SK-N-SH (cell line): ENCODE data around the gene HLA-DOB. TPM values are rescaled to one million over a fixed set of nuclear protein-coding genes. Genes with fewer than 3 reads are reported as not detected.

Experiments used
- CTCF ChIA-PET: fragments of 300-600, 350-600 bp; formaldehyde crosslinking; extraction: SDS; loops from one replicate; lab custom pipeline; 2021; lab: Yijun Ruan, JAX
- POLR2A ChIA-PET: fragments of 350-600 bp; sonication (Branson Sonifier 250); formaldehyde crosslinking; extraction: SDS; loops from one replicate; lab custom pipeline; 2020; ENCODE audit warnings: antibody characterized with exemption, inconsistent platforms; lab: Yijun Ruan, JAX
- DNase-seq: peaks from one replicate; pipeline ENCODE4 v3.0.0; 2012
- H2AFZ ChIP-seq: fragments of 200-600 bp; sonication (generic); 2 replicates; pipeline ENCODE4 v1.8.1; 2016; ENCODE audit warnings: antibody characterized with exemption, mild to moderate bottlenecking, low read depth
- H3F3A ChIP-seq: fragments of 200-600 bp; sonication (generic); replicated peaks from 2 replicates; pipeline ENCODE3; 2016; ENCODE audit warnings: antibody characterized with exemption, mild to moderate bottlenecking; ENCODE audit not compliant: insufficient read depth
- H3K27ac ChIP-seq, 2 experiments: fragments of 200-500 bp in 1 of 2; fragments of 200-600 bp in 1 of 2; sonication (Bioruptor generic) in 1 of 2; sonication (generic), shearing (Covaris generic) in 1 of 2; 2 replicates each; pipeline versions ENCODE4 v1.5.1 to v1.6.1; 2014 to 2016; ENCODE audit warnings: low read depth in 2 of 2, inconsistent platforms in 1 of 2, low read length in 1 of 2, mild to moderate bottlenecking in 1 of 2, mixed read lengths in 1 of 2
- H3K27me3 ChIP-seq: fragments of 200-600 bp; sonication (generic), shearing (Covaris generic); 2 replicates; pipeline ENCODE4 v1.6.1; 2016; ENCODE audit warnings: mixed run types; ENCODE audit not compliant: insufficient read depth
- H3K36me3 ChIP-seq, 2 experiments: fragments of 200-500 bp in 1 of 2; fragments of 200-600 bp in 1 of 2; sonication (Bioruptor generic) in 1 of 2; sonication (generic) in 1 of 2; replicated peaks in 1 of 2; 2 replicates each; pipeline versions ENCODE3 to v1.5.1; 2014 to 2016; ENCODE audit warnings: low read length in 1 of 2, mild to moderate bottlenecking in 1 of 2; ENCODE audit not compliant: insufficient read depth in 2 of 2, control insufficient read depth in 1 of 2
- H3K4me1 ChIP-seq, 2 experiments: fragments of 200-500 bp in 1 of 2; fragments of 200-600 bp in 1 of 2; sonication (Bioruptor generic) in 1 of 2; sonication (generic), shearing (Covaris generic) in 1 of 2; 2 replicates each; pipeline versions ENCODE4 v1.5.1 to v1.6.1; 2014 to 2016; ENCODE audit warnings: low read depth in 1 of 2, low read length in 1 of 2, mixed run types in 1 of 2; ENCODE audit not compliant: insufficient read depth in 2 of 2, control insufficient read depth in 1 of 2
- H3K4me2 ChIP-seq: fragments of 200-600 bp; sonication (generic), shearing (Covaris generic); 2 replicates; pipeline ENCODE4 v1.6.1; 2017; ENCODE audit warnings: mixed run types
- H3K4me3 ChIP-seq, 2 experiments: fragments of 200-500 bp in 1 of 2; fragments of 200-600 bp in 1 of 2; sonication (Bioruptor generic) in 1 of 2; sonication (generic), shearing (Covaris generic) in 1 of 2; 2 replicates each; pipeline versions ENCODE4 v1.5.1 to v1.8.1; 2014 to 2016; ENCODE audit warnings: low read depth in 2 of 2, inconsistent platforms in 1 of 2, low read length in 1 of 2, mild to moderate bottlenecking in 1 of 2, mixed read lengths in 1 of 2, moderate library complexity in 1 of 2
- H3K79me2 ChIP-seq: fragments of 200-600 bp; sonication (generic); 2 replicates; pipeline ENCODE4 v1.8.1; 2017; ENCODE audit warnings: mild to moderate bottlenecking; ENCODE audit not compliant: insufficient read depth
- H3K9ac ChIP-seq: fragments of 200-600 bp; sonication (generic); 2 replicates; pipeline ENCODE4 v1.6.1; 2017; ENCODE audit warnings: mixed run types
- H3K9me2 ChIP-seq: fragments of 200-600 bp; sonication (generic); 2 replicates; pipeline ENCODE4 v1.6.1; 2017; ENCODE audit warnings: mixed run types
- H3K9me3 ChIP-seq: fragments of 200-600 bp; sonication (generic); 2 replicates; pipeline ENCODE4 v1.6.1; 2017; ENCODE audit warnings: mixed run types, mild to moderate bottlenecking, moderate library complexity
- H4K20me1 ChIP-seq: fragments of 200-600 bp; sonication (generic); 2 replicates; pipeline ENCODE4 v1.6.1; 2017; ENCODE audit warnings: mild to moderate bottlenecking, mixed run types; ENCODE audit not compliant: insufficient read depth
- CHD2 ChIP-seq: fragments of 150-350 bp; IDR thresholded peaks from 2 replicates; pipeline ENCODE4 v1.6.1; 2018; ENCODE audit warnings: low read length; ENCODE audit not compliant: partially characterized antibody
- CTCF ChIP-seq: fragments of 200-600 bp; sonication (generic); IDR thresholded peaks from 2 replicates; pipeline ENCODE4 v1.6.1; 2017; ENCODE audit warnings: antibody characterized with exemption, mild to moderate bottlenecking, moderate library complexity
- ELF1 ChIP-seq: IDR thresholded peaks from 2 replicates; pipeline ENCODE4 v1.4.0; 2012
- EP300 ChIP-seq, 2 experiments: IDR thresholded peaks; 2 replicates each; pipeline versions ENCODE4 v1.4.0 to v1.6.1; 2012; ENCODE audit warnings: borderline replicate concordance in 1 of 2, low read depth in 1 of 2, low read length in 1 of 2
- FOSL2 ChIP-seq: IDR thresholded peaks from 2 replicates; pipeline ENCODE4 v1.4.0; 2012; ENCODE audit warnings: low read depth, mild to moderate bottlenecking, moderate library complexity, borderline replicate concordance
- FOXJ3 ChIP-seq: sonication (generic); formaldehyde crosslinking; IDR thresholded peaks from 2 replicates; pipeline ENCODE4 v1.5.1; 2020; ENCODE audit warnings: mild to moderate bottlenecking, missing genetic modification reagents
- GATA2 ChIP-seq: sonication (generic); formaldehyde crosslinking; IDR thresholded peaks from 2 replicates; pipeline ENCODE4 v1.5.0; 2020; ENCODE audit warnings: mild to moderate bottlenecking, missing genetic modification reagents
- MEF2A ChIP-seq: IDR thresholded peaks from 2 replicates; pipeline ENCODE4 v1.4.0; 2012; ENCODE audit warnings: low read depth, borderline replicate concordance
- NFIC ChIP-seq: IDR thresholded peaks from 2 replicates; pipeline ENCODE4 v1.4.0; 2012; ENCODE audit warnings: borderline replicate concordance
- NRF1 ChIP-seq: IDR thresholded peaks from 2 replicates; pipeline ENCODE4 v1.6.1; 2012; ENCODE audit warnings: low read depth, mild to moderate bottlenecking, low read length
- POLR2AphosphoS5 ChIP-seq: IDR thresholded peaks from 2 replicates; pipeline ENCODE4 v1.6.1; 2012; ENCODE audit warnings: low read depth, low read length
- SMC3 ChIP-seq: IDR thresholded peaks from 2 replicates; pipeline ENCODE4 v1.6.1; 2012; ENCODE audit warnings: low read depth, low read length, improper control_type of control experiment
- TAF1 ChIP-seq: IDR thresholded peaks from 2 replicates; pipeline ENCODE4 v1.6.1; 2012; ENCODE audit warnings: low read depth, mild to moderate bottlenecking, low read length, moderate library complexity, borderline replicate concordance
- TEAD4 ChIP-seq: IDR thresholded peaks from 2 replicates; pipeline ENCODE4 v1.4.0; 2012; ENCODE audit warnings: mild to moderate bottlenecking, borderline replicate concordance; ENCODE audit not compliant: insufficient read depth
- USF1 ChIP-seq: IDR thresholded peaks from 2 replicates; pipeline ENCODE4 v1.4.0; 2012; ENCODE audit warnings: low read depth, borderline replicate concordance
- YY1 ChIP-seq: IDR thresholded peaks from 2 replicates; pipeline ENCODE4 v1.4.0; 2012; ENCODE audit warnings: low read depth, mild to moderate bottlenecking
- ZBTB33 ChIP-seq: IDR thresholded peaks from 2 replicates; pipeline ENCODE4 v1.4.0; 2012; ENCODE audit warnings: low read depth, borderline replicate concordance
- WGBS: methylation state at CpG from one replicate; pipeline ENCODE4 v1.1.6; 2017; ENCODE audit warnings: low lambda C conversion rate; 5-methylcytosine and 5-hydroxymethylcytosine counted together
- polyA plus RNA-seq, 3 experiments: library from polyadenylated mRNA; depleted of rRNA; stranded (reverse); fragments of >200 nt; gene quantifications; 2 replicates each; pipeline ENCODE4 v1.2.3, GENCODE V29; 2012

HLA-DOB gene
- polyA plus RNA-seq, 1 of the 3 experiments (the other 2 are of a cell fraction) = not detected

- Histone ChIP-seq H3K4me1 (no peaks in the 10 kb centered on the region; a peak in 1 of 4 replicates), H3K27me3 (peaks cover 25% of the 10 kb centered on the region; the same call in 1 of the 2 replicates), H3K9me2 (no peaks in the 10 kb centered on the region), H3K9me3 (no peaks in the 10 kb centered on the region), H4K20me1 (no peaks in the 10 kb centered on the region), H3K36me3 (no peaks in the 10 kb centered on the region), H3K4me3 (no peak overlapping the region), H3K9ac (no peak overlapping the region), H2AFZ (no peak overlapping the region), H3F3A (no peaks in the 10 kb centered on the region), H3K27ac (no peak overlapping the region), H3K79me2 (no peaks in the 10 kb centered on the region), H3K4me2 (no peak overlapping the region)
- TF ChIP-seq EP300 (IDR thresholded peaks at IDR 0.05; ENCODE audit: borderline replicate concordance in 1 of 2, low read depth in 1 of 2, low read length in 1 of 2) (no peak), NRF1 (no peak), YY1 (no peak), TEAD4 (no peak), ZBTB33 (no peak), MEF2A (no peak), USF1 (no peak), ELF1 (no peak), CHD2 (no peak), POLR2AphosphoS5 (no peak), SMC3 (no peak), NFIC (no peak), CTCF (no peak), GATA2 (CRISPR knock-in tag) (no peak), TAF1 (no peak), FOXJ3 (CRISPR knock-in tag) (no peak), FOSL2 (no peak)
- 8% methylated on average over 3 of the region's 3 CpGs for WGBS
- ChIA-PET POLR2A (no interaction called here), CTCF (interaction anchor here (0.7 to 2.1 kb wide), 8 partner anchors 11 to 384 kb away, joined by 3 to 9 read pairs (median 4); partner anchors contain the start of gene TAP2)
- DNase-seq = no peak
These were observed 17.6 kb downstream of the HLA-DOB start for GRCh38 chr6:32799168-32799567.
